Hair follicular keratinocyte (primary cell): ENCODE results near the gene SHLD3. TPM values are rescaled to one million over a fixed set of nuclear protein-coding genes. Genes with fewer than 3 reads are reported as not detected.

Experiments used
- total RNA-seq: library from RNA; depleted of rRNA; stranded (reverse); fragments of >200 nt; gene quantifications from 2 replicates; pipeline ENCODE4 v1.2.3, GENCODE V29; 2015

Gene SHLD3, protein sequence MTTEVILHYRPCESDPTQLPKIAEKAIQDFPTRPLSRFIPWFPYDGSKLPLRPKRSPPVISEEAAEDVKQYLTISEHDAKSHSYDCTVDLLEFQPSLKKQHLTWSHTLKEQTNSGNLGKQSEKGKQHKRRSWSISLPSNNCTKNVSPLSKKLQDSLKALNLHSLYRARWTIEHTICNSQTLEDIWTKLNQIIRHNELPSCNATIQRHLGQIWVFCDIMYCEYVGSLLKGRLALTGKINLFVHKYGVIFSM
- total RNA-seq, result 1.8 and 3.6 TPM in 2 replicates

DNA sequence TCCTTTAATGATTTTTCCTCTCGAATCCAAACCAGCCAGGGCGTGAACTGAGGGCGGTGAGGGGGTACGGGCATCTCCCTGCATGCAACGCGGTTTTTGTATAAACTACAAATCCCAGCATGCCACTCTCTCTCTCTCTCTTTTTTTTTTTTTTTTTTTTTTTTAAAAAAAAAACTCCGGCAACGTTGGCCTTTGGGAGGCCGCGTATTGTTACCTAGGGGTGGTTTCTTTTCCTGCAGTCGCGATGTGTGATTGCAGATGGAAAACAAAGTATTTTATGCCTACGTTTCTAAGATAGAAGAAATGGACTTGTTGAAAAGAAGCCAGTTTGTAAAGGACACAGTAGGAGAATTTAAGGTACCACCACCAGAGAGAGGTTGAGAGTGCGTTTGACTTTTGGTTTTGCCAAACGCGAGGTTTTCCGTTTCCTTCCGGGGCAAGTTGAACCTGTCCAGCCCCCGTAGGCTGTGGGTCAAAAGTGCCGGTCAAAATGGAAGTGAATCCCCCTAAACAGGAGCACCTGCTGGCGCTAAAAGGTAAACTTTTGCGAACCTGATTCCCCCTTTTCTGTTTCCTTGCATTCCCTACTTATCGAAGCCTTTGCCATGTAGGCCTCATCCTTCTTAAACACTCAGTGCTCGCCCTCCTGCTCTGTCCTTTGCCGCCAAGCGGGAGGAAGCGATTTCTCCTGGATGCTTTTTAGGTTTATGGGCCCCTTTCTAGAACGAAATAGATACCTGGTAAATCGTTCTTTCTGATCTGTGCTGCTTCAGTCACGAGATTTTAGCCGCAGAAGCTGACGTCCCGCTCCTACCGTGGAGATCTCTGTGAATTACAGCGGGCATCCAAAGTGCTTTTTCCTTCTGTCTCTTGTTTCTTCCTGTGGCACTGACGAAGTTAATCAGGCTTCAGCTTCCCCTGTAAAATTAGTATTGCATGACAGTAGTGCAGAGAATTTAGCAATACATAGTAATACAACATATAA lies at the start of gene SHLD3, which contains the start of gene TRAPPC13:
TSS of gene SHLD3 (plus strand) at position 457 of the 985 bp plus-strand sequence. CDS start 4,561 bp downstream, outside the sequence.
TSS of gene TRAPPC13 (plus strand) at position 457 of the 985 bp plus-strand sequence. CDS start at position 491, 34 bp downstream.

DNA sequence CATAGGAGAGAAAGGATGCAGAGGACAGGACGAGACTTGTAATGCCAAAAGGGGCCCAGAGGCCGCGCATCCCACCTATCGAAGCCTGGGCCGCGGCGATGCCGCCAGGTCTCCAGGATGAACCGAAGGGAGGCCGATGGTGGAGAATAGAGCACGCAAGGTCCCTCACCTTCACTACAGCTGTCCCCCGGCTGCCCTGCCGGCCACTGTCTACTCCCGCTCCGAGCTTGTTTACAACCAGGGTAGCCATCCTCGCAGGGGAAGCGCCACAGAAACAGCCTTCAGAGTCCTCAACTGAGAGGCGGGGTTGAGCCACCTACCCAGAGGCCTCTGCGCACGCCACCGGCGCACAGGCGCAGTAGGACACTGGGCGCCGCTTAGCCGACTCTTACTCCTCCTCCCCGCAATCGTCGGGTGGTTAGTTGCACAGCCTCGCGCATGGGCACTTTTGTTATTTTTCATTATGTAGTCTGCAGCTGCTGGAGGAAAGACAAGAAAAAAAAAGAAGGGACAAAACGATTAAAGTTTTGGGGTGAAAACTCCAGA lies 729 bp upstream of the SHLD3 start, which contains the start of gene TRIM23:
TSS of gene TRIM23 (minus strand) at position 309 of the 546 bp plus-strand sequence. CDS start at position 250, 59 bp downstream.

Other genes with a start within 250 kb of the SHLD3 start
- gene ADAMTS6, start 143.1 kb upstream of the SHLD3 start, total RNA-seq, result 22.0 and 24.4 TPM in 2 replicates
- 10.5 and 21.7 TPM in 2 replicates for gene CENPK, start 61.9 kb upstream of the SHLD3 start, total RNA-seq
- gene PPWD1, start 61.7 kb upstream of the SHLD3 start, total RNA-seq, result 17.5 and 20.1 TPM in 2 replicates
- 5.9 and 8.8 TPM in 2 replicates for gene TRIM23, start 694 bp upstream of the SHLD3 start, total RNA-seq
- gene TRAPPC13, start within 50 bp of the SHLD3 start, total RNA-seq, result 11.8 and 19.6 TPM in 2 replicates
- 8.0 and 14.4 TPM in 2 replicates for gene SGTB, start 97.1 kb downstream of the SHLD3 start, total RNA-seq
- 22.5 and 26.4 TPM in 2 replicates for gene NLN, start 97.2 kb downstream of the SHLD3 start, total RNA-seq